HepG2 (cell line): ENCODE data around the gene THRAP3. TPM values are rescaled to one million over a fixed set of nuclear protein-coding genes. Genes with fewer than 3 reads are reported as not detected.

ENCODE experiments used
- ESRRA ChIP-seq: sonication (generic); formaldehyde crosslinking; IDR thresholded peaks from 2 replicates; pipeline ENCODE4 v1.5.1; 2020; ENCODE audit warnings: mild to moderate bottlenecking, low read depth, missing genetic modification reagents
- FOXO1 ChIP-seq: sonication (generic); formaldehyde crosslinking; IDR thresholded peaks from 2 replicates; pipeline ENCODE4 v1.4.0; 2020; ENCODE audit warnings: missing genetic modification reagents
- GABPA ChIP-seq, 2 experiments: IDR thresholded peaks; 2 replicates each; pipeline ENCODE4 v1.6.1; 2011 to 2016; ENCODE audit warnings: low read depth in 2 of 2, low read length in 1 of 2, missing biosample characterization in 1 of 2, missing genetic modification characterization in 1 of 2
- HNF4A ChIP-seq: sonication (generic); formaldehyde crosslinking; IDR thresholded peaks from 2 replicates; pipeline ENCODE4 v1.4.0; 2020; ENCODE audit warnings: missing genetic modification reagents
- KLF13 ChIP-seq: sonication (generic); formaldehyde crosslinking; IDR thresholded peaks from 2 replicates; pipeline ENCODE4 v1.4.0; 2020; ENCODE audit warnings: mild to moderate bottlenecking, missing genetic modification reagents
- KLF15 ChIP-seq: sonication (generic); formaldehyde crosslinking; IDR thresholded peaks from 2 replicates; pipeline ENCODE4 v1.8.1; 2023; ENCODE audit warnings: borderline replicate concordance, mild to moderate bottlenecking, inconsistent platforms, missing genetic modification reagents, mixed read lengths
- MEIS1 ChIP-seq: sonication (generic); formaldehyde crosslinking; IDR thresholded peaks from 2 replicates; pipeline ENCODE4 v1.9.0; 2021; ENCODE audit warnings: mild to moderate bottlenecking, missing genetic modification reagents, moderate library complexity, borderline replicate concordance
- MIER3 ChIP-seq: IDR thresholded peaks from 2 replicates; pipeline ENCODE4 v1.6.1; 2016; ENCODE audit warnings: missing compliant biosample characterization, borderline replicate concordance
- POGZ ChIP-seq: sonication (generic); formaldehyde crosslinking; IDR thresholded peaks from 2 replicates; pipeline ENCODE4 v1.4.0; 2020; ENCODE audit warnings: mild to moderate bottlenecking, missing genetic modification reagents
- POLR2A ChIP-seq, 2 experiments: IDR thresholded peaks; 2 replicates each; pipeline ENCODE4 v1.6.1; 2011; ENCODE audit warnings: low read depth in 2 of 2, low read length in 2 of 2, mild to moderate bottlenecking in 1 of 2, moderate library complexity in 1 of 2; ENCODE audit not compliant: insufficient read depth in 1 of 2
- RBAK ChIP-seq: sonication (generic); formaldehyde crosslinking; IDR thresholded peaks from 2 replicates; pipeline ENCODE4 v1.5.1; 2020; ENCODE audit warnings: mild to moderate bottlenecking, missing genetic modification reagents
- RFXAP ChIP-seq: sonication (generic); formaldehyde crosslinking; IDR thresholded peaks from 2 replicates; pipeline ENCODE4 v1.4.0; 2020; ENCODE audit warnings: missing genetic modification reagents, borderline replicate concordance
- SIX4 ChIP-seq: sonication (generic); formaldehyde crosslinking; IDR thresholded peaks from 2 replicates; pipeline ENCODE4 v1.4.0; 2020; ENCODE audit warnings: missing genetic modification reagents
- THAP11 ChIP-seq: IDR thresholded peaks from 2 replicates; pipeline ENCODE4 v1.6.1; 2016; ENCODE audit warnings: missing biosample characterization, missing genetic modification reagents
- ZFP36L1 ChIP-seq: sonication (generic); formaldehyde crosslinking; IDR thresholded peaks from 2 replicates; pipeline ENCODE4 v1.8.0; 2022; ENCODE audit warnings: mild to moderate bottlenecking, missing genetic modification reagents, moderate library complexity
- ZKSCAN1 ChIP-seq: fragments of 150-350 bp; IDR thresholded peaks from 2 replicates; pipeline ENCODE4 v1.6.1; 2014; ENCODE audit warnings: low read length
- ZNF296 ChIP-seq: sonication (generic); formaldehyde crosslinking; conservative IDR thresholded peaks from 2 replicates; pipeline ENCODE4 v1.5.0; 2020; ENCODE audit warnings: mild to moderate bottlenecking, missing genetic modification reagents
- ZNF776 ChIP-seq: sonication (generic); formaldehyde crosslinking; IDR thresholded peaks from 2 replicates; pipeline ENCODE4 v1.4.0; 2020; ENCODE audit warnings: mild to moderate bottlenecking, missing genetic modification reagents
- polyA plus RNA-seq, 8 experiments: library from polyadenylated mRNA; depleted of rRNA in 3 of 8; stranded (reverse) in 7 of 8; unstranded in 1 of 8; fragments of >200 nt; fragmentation: Illumina TruSeq in 4 of 8; extraction: Trizol in 4 of 8; gene quantifications; 2 replicates each; pipeline versions ENCODE4 v1.2.1 to v1.2.3, GENCODE V29; 2011 to 2016; ENCODE audit warnings: low read depth in 4 of 8, missing spikeins in 1 of 8, mixed read lengths in 1 of 8; ENCODE audit not compliant: insufficient read depth in 1 of 8
- total RNA-seq, 5 experiments: library from RNA; depleted of rRNA; stranded (reverse); fragments of >200 nt; fragmentation: Illumina TruSeq; extraction: Trizol; gene quantifications; 2 replicates each; pipeline ENCODE4 v1.2.3, GENCODE V29; 2016; ENCODE audit warnings: low read depth in 1 of 5
- TF ChIP-seq, protein P1 (sequence below): sonication (generic); formaldehyde crosslinking; IDR thresholded peaks from 2 replicates; pipeline ENCODE4 v1.9.0; 2021; ENCODE audit warnings: missing genetic modification reagents, borderline replicate concordance
- TF ChIP-seq, protein P2 (sequence below): sonication (generic); formaldehyde crosslinking; conservative IDR thresholded peaks from 2 replicates; pipeline ENCODE4 v1.4.0; 2020; ENCODE audit warnings: missing genetic modification reagents
- TF ChIP-seq, protein P3 (sequence below): IDR thresholded peaks from 2 replicates; pipeline ENCODE4 v1.6.1; 2016
- TF ChIP-seq, protein P4 (sequence below): sonication (generic); IDR thresholded peaks from 2 replicates; pipeline ENCODE4 v1.6.1; 2016; ENCODE audit warnings: low read depth, borderline replicate concordance
- TF ChIP-seq, protein P5 (sequence below): sonication (generic); formaldehyde crosslinking; IDR thresholded peaks from 2 replicates; pipeline ENCODE4 v1.9.0; 2022; ENCODE audit warnings: low read depth, missing genetic modification reagents

The THRAP3 gene
- total and polyA plus RNA-seq, 2 of the 13 experiments (the other 11 are each of a cell fraction or from before 2014, with no cell fraction given): 45.0 to 92.6 TPM

DNA sequence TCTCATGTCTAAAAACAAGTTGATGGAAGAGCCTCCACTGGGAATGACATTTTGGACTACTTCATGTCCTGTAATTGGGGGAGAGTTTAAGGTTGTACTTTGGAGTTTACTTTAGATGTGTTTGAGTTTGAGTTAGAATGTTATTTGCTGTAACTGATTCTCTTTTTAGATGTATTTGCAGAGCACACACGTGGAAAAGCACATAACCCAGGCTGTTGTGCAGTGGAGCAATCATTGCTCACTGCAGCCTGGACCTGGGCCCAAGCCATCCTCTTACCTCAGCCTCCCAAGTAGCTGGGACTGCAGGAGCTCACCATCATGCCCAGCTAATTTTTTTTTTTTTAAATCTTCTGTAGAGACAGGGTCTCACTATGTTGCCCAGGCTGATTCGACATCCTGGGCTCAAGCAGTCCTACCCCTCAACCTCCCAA, 45.2 kb downstream of the THRAP3 start (continued):
- TF ChIP-seq, protein P1, sequence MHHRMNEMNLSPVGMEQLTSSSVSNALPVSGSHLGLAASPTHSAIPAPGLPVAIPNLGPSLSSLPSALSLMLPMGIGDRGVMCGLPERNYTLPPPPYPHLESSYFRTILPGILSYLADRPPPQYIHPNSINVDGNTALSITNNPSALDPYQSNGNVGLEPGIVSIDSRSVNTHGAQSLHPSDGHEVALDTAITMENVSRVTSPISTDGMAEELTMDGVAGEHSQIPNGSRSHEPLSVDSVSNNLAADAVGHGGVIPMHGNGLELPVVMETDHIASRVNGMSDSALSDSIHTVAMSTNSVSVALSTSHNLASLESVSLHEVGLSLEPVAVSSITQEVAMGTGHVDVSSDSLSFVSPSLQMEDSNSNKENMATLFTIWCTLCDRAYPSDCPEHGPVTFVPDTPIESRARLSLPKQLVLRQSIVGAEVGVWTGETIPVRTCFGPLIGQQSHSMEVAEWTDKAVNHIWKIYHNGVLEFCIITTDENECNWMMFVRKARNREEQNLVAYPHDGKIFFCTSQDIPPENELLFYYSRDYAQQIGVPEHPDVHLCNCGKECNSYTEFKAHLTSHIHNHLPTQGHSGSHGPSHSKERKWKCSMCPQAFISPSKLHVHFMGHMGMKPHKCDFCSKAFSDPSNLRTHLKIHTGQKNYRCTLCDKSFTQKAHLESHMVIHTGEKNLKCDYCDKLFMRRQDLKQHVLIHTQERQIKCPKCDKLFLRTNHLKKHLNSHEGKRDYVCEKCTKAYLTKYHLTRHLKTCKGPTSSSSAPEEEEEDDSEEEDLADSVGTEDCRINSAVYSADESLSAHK (CRISPR knock-in tag): no peak
- TF ChIP-seq ESRRA (CRISPR knock-in tag) (0 out of 2 replicates have a peak, but pooled peaks have one; percentile 58), MEIS1 (CRISPR knock-in tag) (0 out of 2 replicates have a peak, but pooled peaks have one; percentile 60), RBAK (CRISPR knock-in tag) (no peak), POLR2A (IDR thresholded peaks at IDR 0.05; ENCODE audit: insufficient read depth in 1 of 2, low read depth in 2 of 2, low read length in 2 of 2) (no peak), THAP11 (peak; percentile 70), ZFP36L1 (CRISPR knock-in tag) (peak; percentile 43; the same call in 1 of the 2 replicates), FOXO1 (CRISPR knock-in tag) (peak; percentile 85), KLF13 (CRISPR knock-in tag) (no peak), ZNF776 (CRISPR knock-in tag) (no peak), ZNF296 (CRISPR knock-in tag) (no peak), KLF15 (no peak), GABPA (IDR thresholded peaks at IDR 0.05; ENCODE audit: low read depth, low read length) (no peak), GABPA (CRISPR knock-in tag; IDR thresholded peaks at IDR 0.05; ENCODE audit: low read depth) (no peak), RFXAP (peak; percentile 62; the same call in 1 of the 2 replicates), ZKSCAN1 (0 out of 2 replicates have a peak, but pooled peaks have one; percentile 4), MIER3 (0 out of 2 replicates have a peak, but pooled peaks have one; percentile 60), SIX4 (CRISPR knock-in tag) (peak; percentile 65), POGZ (CRISPR knock-in tag) (peak; percentile 74), HNF4A (CRISPR knock-in tag) (peak; percentile 94)
- TF ChIP-seq, protein P2, sequence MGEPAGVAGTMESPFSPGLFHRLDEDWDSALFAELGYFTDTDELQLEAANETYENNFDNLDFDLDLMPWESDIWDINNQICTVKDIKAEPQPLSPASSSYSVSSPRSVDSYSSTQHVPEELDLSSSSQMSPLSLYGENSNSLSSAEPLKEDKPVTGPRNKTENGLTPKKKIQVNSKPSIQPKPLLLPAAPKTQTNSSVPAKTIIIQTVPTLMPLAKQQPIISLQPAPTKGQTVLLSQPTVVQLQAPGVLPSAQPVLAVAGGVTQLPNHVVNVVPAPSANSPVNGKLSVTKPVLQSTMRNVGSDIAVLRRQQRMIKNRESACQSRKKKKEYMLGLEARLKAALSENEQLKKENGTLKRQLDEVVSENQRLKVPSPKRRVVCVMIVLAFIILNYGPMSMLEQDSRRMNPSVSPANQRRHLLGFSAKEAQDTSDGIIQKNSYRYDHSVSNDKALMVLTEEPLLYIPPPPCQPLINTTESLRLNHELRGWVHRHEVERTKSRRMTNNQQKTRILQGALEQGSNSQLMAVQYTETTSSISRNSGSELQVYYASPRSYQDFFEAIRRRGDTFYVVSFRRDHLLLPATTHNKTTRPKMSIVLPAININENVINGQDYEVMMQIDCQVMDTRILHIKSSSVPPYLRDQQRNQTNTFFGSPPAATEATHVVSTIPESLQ: 0 out of 2 replicates have a peak, but pooled peaks have one; percentile 45
- TF ChIP-seq, protein P3, sequence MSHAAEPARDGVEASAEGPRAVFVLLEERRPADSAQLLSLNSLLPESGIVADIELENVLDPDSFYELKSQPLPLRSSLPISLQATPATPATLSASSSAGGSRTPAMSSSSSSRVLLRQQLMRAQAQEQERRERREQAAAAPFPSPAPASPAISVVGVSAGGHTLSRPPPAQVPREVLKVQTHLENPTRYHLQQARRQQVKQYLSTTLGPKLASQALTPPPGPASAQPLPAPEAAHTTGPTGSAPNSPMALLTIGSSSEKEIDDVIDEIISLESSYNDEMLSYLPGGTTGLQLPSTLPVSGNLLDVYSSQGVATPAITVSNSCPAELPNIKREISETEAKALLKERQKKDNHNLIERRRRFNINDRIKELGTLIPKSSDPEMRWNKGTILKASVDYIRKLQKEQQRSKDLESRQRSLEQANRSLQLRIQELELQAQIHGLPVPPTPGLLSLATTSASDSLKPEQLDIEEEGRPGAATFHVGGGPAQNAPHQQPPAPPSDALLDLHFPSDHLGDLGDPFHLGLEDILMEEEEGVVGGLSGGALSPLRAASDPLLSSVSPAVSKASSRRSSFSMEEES: peak; percentile 82
- TF ChIP-seq, protein P4, sequence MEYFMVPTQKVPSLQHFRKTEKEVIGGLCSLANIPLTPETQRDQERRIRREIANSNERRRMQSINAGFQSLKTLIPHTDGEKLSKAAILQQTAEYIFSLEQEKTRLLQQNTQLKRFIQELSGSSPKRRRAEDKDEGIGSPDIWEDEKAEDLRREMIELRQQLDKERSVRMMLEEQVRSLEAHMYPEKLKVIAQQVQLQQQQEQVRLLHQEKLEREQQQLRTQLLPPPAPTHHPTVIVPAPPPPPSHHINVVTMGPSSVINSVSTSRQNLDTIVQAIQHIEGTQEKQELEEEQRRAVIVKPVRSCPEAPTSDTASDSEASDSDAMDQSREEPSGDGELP: peak; percentile 57; the same call in 1 of the 2 replicates
- TF ChIP-seq, protein P5, sequence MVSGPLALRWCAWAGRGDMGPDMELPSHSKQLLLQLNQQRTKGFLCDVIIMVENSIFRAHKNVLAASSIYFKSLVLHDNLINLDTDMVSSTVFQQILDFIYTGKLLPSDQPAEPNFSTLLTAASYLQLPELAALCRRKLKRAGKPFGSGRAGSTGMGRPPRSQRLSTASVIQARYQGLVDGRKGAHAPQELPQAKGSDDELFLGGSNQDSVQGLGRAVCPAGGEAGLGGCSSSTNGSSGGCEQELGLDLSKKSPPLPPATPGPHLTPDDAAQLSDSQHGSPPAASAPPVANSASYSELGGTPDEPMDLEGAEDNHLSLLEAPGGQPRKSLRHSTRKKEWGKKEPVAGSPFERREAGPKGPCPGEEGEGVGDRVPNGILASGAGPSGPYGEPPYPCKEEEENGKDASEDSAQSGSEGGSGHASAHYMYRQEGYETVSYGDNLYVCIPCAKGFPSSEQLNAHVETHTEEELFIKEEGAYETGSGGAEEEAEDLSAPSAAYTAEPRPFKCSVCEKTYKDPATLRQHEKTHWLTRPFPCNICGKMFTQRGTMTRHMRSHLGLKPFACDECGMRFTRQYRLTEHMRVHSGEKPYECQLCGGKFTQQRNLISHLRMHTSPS: peak; percentile 36; the same call in 1 of the 2 replicates
